PC-3 (cell line): Measurements from ENCODE around the gene RUFY2. TPM values are rescaled to one million over a fixed set of nuclear protein-coding genes. Genes with fewer than 3 reads are reported as not detected.

Experiments used
- ATAC-seq: fragments of 200-7000 bp; cut with Tn5 transposase; 2 replicates; pipeline ENCODE4 v1.9.1; 2020; ENCODE audit warnings: mild to moderate bottlenecking, moderate library complexity
- BruUV-seq: library from RNA; stranded (reverse); fragments of 400-500 nt; replicated peaks from 2 replicates; lab custom pipeline; 2021; lab: Mats Ljungman, UMichigan
- CTCF ChIA-PET: fragments of 300-600 bp; sonication (Branson Sonifier 250); formaldehyde crosslinking; loops from one replicate; lab custom pipeline; 2022; ENCODE audit warnings: antibody characterized with exemption; lab: Charles Lee
- POLR2A ChIA-PET: fragments of 300-600 bp; sonication (Branson Sonifier 250); formaldehyde crosslinking; loops from one replicate; lab custom pipeline; 2022; ENCODE audit warnings: antibody characterized with exemption; ENCODE audit not compliant: unreplicated experiment; lab: Charles Lee
- DNase-seq: peaks from one replicate; pipeline ENCODE4 v3.0.0-alpha.2; 2015
- H2AFZ ChIP-seq: fragments of 300-600 bp; sonication (generic); 2 replicates; pipeline ENCODE4 v1.6.0; 2016; ENCODE audit warnings: antibody characterized with exemption, low read length
- H3F3A ChIP-seq: fragments of 300-600 bp; sonication (generic); one replicate; pipeline ENCODE4 v1.6.0; 2017; ENCODE audit warnings: antibody characterized with exemption, low read length, control low read depth, mild to moderate bottlenecking; ENCODE audit not compliant: unreplicated experiment
- H3K27ac ChIP-seq: fragments of 300-600 bp; sonication (generic); 2 replicates; pipeline ENCODE4 v1.5.1; 2016; ENCODE audit warnings: mild to moderate bottlenecking, low read length
- H3K27me3 ChIP-seq: fragments of 300-600 bp; sonication (generic); 2 replicates; pipeline ENCODE4 v1.6.1; 2016; ENCODE audit warnings: low read length, mixed read lengths
- H3K36me3 ChIP-seq: fragments of 300-600 bp; sonication (generic); 2 replicates; pipeline ENCODE4 v1.6.1; 2016; ENCODE audit warnings: low read depth, mixed run types, low read length, mixed read lengths
- H3K4me1 ChIP-seq: fragments of 300-600 bp; sonication (generic); 2 replicates; pipeline ENCODE4 v1.5.1; 2016; ENCODE audit warnings: low read length; ENCODE audit not compliant: insufficient read depth
- H3K4me2 ChIP-seq: fragments of 300-600 bp; sonication (generic); 2 replicates; pipeline ENCODE4 v1.6.0; 2016; ENCODE audit warnings: low read length
- H3K4me3 ChIP-seq: fragments of 300-600 bp; sonication (generic); 2 replicates; pipeline ENCODE4 v1.5.1; 2016; ENCODE audit warnings: mild to moderate bottlenecking, low read length, mixed read lengths
- H3K79me2 ChIP-seq: fragments of 300-600 bp; sonication (generic); 2 replicates; pipeline ENCODE4 v1.6.1; 2017; ENCODE audit warnings: low read length, mixed read lengths
- H3K9ac ChIP-seq: fragments of 300-600 bp; sonication (generic); 2 replicates; pipeline ENCODE4 v1.6.0; 2016; ENCODE audit warnings: mild to moderate bottlenecking, low read length
- H3K9me2 ChIP-seq: fragments of 300-600 bp; sonication (generic); replicated peaks from 2 replicates; pipeline ENCODE4 v1.6.1; 2016; ENCODE audit warnings: mixed run types, low read length, mixed read lengths
- H3K9me3 ChIP-seq: fragments of 300-600 bp; sonication (generic); 2 replicates; pipeline ENCODE4 v1.6.1; 2016; ENCODE audit warnings: low read length, mixed read lengths
- H4K20me1 ChIP-seq: fragments of 300-600 bp; sonication (generic); 2 replicates; pipeline ENCODE4 v1.6.1; 2016; ENCODE audit warnings: low read length, mixed read lengths
- EZH2 ChIP-seq: fragments of 300-600 bp; sonication (generic); IDR thresholded peaks from one replicate; pipeline ENCODE4 v1.6.1; 2017; ENCODE audit warnings: antibody characterized with exemption, mild to moderate bottlenecking, low read length; ENCODE audit not compliant: unreplicated experiment
- EZH2phosphoT487 ChIP-seq: fragments of 300-600 bp; sonication (generic); IDR thresholded peaks from 2 replicates; pipeline ENCODE4 v1.6.1; 2018; ENCODE audit warnings: mild to moderate bottlenecking, antibody characterized with exemption, low read length, borderline replicate concordance
- intact Hi-C: fragments of 100-400 bp; cut with micrococcal nuclease; formaldehyde crosslinking; loops from 2 replicates; pipeline ENCODE4 v1.9.0; 2023
- total RNA-seq: library from RNA; depleted of rRNA; stranded (reverse); fragments of >200 nt; gene quantifications from 2 replicates; pipeline ENCODE4 v1.2.3, GENCODE V29; 2014
- TF ChIP-seq, protein P1 (sequence below): fragments of 300-600 bp; sonication (generic); conservative IDR thresholded peaks from 2 replicates; pipeline ENCODE4 v1.5.1; 2017; ENCODE audit warnings: antibody characterized with exemption, low read depth, mild to moderate bottlenecking, low read length

Gene RUFY2
- total RNA-seq, 1 experiment from 2014 or later, result 18.3 TPM

DNA sequence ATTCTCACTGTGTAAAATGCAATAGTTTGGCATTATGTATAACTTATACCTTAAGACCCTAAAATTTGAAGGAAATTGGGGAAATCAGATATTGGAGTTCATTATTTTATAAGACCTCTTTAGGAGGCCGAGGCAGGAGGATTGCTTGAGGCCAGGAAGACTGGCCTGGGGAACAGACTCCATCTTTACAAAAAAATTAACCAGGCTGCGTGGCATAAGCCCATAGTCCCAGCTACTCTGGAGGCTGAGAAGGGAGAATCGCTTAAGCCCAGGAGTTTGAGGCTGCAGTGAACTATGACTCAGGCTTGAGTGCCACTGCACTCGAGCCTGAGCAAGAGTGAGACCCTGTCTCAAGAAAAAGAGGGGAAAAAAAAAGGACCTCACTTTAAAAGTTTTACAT, 60.3 kb downstream of the RUFY2 start:
- H3K4me1 ChIP-seq, result no peaks in the 10 kb centered on the region
- POLR2A ChIA-PET, result interaction anchor here (0.6 kb wide), 1 partner anchor 33 kb away, joined by 5 read pairs; no protein-coding TSS in a partner anchor
- BruUV-seq, result no TSS peak
- no peak overlapping the region for H3K4me3 ChIP-seq
- CTCF ChIA-PET, result interaction anchor here (0.7 kb wide), 3 partner anchors 60 to 410 kb away, joined by 3 to 5 read pairs (median 3); partner anchors contain the start of gene RUFY2
- peaks cover 16% of the 10 kb centered on the region for H4K20me1 ChIP-seq
- no peak overlapping the region for H3K4me2 ChIP-seq
- H2AFZ ChIP-seq, result no peak overlapping the region
- H3K9me3 ChIP-seq, result no peaks in the 10 kb centered on the region
- peaks cover 51% of the 10 kb centered on the region for H3F3A ChIP-seq
- peaks cover 42% of the 10 kb centered on the region for H3K36me3 ChIP-seq
- H3K9ac ChIP-seq, result no peak overlapping the region
- TF ChIP-seq, protein P1, sequence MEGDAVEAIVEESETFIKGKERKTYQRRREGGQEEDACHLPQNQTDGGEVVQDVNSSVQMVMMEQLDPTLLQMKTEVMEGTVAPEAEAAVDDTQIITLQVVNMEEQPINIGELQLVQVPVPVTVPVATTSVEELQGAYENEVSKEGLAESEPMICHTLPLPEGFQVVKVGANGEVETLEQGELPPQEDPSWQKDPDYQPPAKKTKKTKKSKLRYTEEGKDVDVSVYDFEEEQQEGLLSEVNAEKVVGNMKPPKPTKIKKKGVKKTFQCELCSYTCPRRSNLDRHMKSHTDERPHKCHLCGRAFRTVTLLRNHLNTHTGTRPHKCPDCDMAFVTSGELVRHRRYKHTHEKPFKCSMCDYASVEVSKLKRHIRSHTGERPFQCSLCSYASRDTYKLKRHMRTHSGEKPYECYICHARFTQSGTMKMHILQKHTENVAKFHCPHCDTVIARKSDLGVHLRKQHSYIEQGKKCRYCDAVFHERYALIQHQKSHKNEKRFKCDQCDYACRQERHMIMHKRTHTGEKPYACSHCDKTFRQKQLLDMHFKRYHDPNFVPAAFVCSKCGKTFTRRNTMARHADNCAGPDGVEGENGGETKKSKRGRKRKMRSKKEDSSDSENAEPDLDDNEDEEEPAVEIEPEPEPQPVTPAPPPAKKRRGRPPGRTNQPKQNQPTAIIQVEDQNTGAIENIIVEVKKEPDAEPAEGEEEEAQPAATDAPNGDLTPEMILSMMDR, result no peak
- TF ChIP-seq EZH2phosphoT487, result no peak
- intact Hi-C loops, result no loop called here
- H3K79me2 ChIP-seq, result peaks cover 15% of the 10 kb centered on the region; the same call in 1 of the 2 replicates
- H3K27me3 ChIP-seq, result no peaks in the 10 kb centered on the region
- H3K27ac ChIP-seq, result no peak overlapping the region
- DNase-seq (no peak), ATAC-seq (peak; percentile 18)
- H3K9me2 ChIP-seq, result no peaks in the 10 kb centered on the region

DNA sequence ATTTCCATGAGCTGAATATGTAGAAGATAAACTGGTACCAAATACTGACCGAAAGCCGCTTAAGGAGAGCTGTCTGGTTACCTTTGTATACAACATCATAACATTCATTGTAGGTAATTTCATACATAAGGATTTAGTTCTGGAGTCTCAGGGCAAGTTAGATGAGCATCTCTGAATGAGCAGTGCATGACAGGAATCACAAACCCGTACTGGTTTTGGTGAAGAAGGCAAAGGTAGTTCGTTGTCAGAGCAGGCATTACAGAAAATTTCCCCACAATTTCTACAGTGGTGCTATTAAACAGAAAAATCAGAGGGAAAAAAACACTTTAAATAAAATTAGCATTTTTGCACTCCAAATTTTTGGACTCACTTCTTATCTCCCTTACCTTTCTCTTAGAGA, 61.5 kb downstream of the RUFY2 start:
- ATAC-seq, result no peak

DNA sequence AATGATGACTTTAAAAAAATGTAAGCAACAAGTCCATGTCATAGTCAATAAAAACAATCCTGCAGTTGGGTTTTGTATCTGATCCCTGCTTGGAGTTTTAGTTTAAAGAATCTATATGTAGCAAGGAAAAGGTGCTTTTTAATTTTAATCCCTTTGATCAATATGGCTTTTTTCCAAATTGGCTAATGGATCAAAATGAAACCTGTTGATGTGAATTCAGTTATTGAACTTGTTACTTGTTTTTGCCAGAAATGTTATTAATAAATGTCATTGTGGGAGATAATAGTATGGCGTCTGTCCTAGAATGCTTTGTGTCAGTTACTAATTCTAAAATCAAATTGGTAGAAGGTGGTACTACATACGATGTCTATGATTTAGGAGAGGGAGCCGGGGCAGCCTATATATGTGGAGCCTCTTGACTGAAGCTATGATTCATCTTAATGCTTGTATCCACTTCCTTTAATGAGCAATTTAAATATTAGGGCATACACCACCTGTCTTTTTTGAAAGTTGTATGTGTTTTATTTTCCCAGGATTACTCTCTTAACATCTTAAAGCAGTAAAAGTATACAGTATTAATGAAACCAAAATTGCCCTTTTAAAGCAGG, 64.1 kb downstream of the RUFY2 start:
- peak; percentile 35; the same call in 1 of the 2 replicates for ATAC-seq
- peaks cover 54% of the 10 kb centered on the region for H4K20me1 ChIP-seq

More for the DNA sequence above, 61.5 kb downstream of the RUFY2 start:
- Histone ChIP-seq H2AFZ (no peak overlapping the region), H4K20me1 (peaks cover 28% of the 10 kb centered on the region), H3K27me3 (no peaks in the 10 kb centered on the region), H3K4me3 (no peak overlapping the region), H3K4me2 (no peak overlapping the region), H3K27ac (no peak overlapping the region), H3K9me2 (no peaks in the 10 kb centered on the region), H3K9ac (no peak overlapping the region), H3F3A (peaks cover 51% of the 10 kb centered on the region), H3K79me2 (peaks cover 27% of the 10 kb centered on the region), H3K9me3 (no peaks in the 10 kb centered on the region), H3K36me3 (peaks cover 53% of the 10 kb centered on the region), H3K4me1 (no peaks in the 10 kb centered on the region)
- ChIA-PET POLR2A (no interaction called here), CTCF (no interaction called here)
- TF ChIP-seq, protein P1, result no peak
- TF ChIP-seq EZH2 (no peak), EZH2phosphoT487 (no peak)
- intact Hi-C loops, result no loop called here
- DNase-seq, result no peak
- BruUV-seq, result no TSS peak

More for the DNA sequence above, 64.1 kb downstream of the RUFY2 start:
- Histone ChIP-seq H3K9me2 (no peaks in the 10 kb centered on the region), H3K36me3 (peaks cover 75% of the 10 kb centered on the region), H3K4me1 (no peaks in the 10 kb centered on the region), H3F3A (peaks cover 51% of the 10 kb centered on the region), H3K4me2 (no peak overlapping the region), H2AFZ (no peak overlapping the region), H3K4me3 (no peak overlapping the region), H3K9me3 (no peaks in the 10 kb centered on the region), H3K79me2 (peaks cover 53% of the 10 kb centered on the region), H3K9ac (no peak overlapping the region), H3K27ac (no peak overlapping the region), H3K27me3 (no peaks in the 10 kb centered on the region)
- no peak for TF ChIP-seq EZH2phosphoT487
- TF ChIP-seq, protein P1, result no peak
- no peak for TF ChIP-seq EZH2
- intact Hi-C loops, result no loop called here
- BruUV-seq, result no TSS peak
- ChIA-PET POLR2A (no interaction called here), CTCF (interaction anchor here (0.6 kb wide), 1 partner anchor 130 kb away, joined by 3 read pairs; no protein-coding TSS in a partner anchor)
- DNase-seq, result peak; percentile 32
